ENCODE measurements around the gene NXPH3.

The NXPH3 gene

GRCh38 chr17:49574323-49574781 is 1.3 kb upstream of the NXPH3 start:
- no peaks in the 10 kb centered on the region for H3K79me2 ChIP-seq (ENCODE audit: insufficient read depth, low read length)
- no peaks in the 10 kb centered on the region for H4K20me1 ChIP-seq (ENCODE audit: insufficient read depth, low read length, poor library complexity, severe bottlenecking)
- no peak overlapping the region for H3K4me2 ChIP-seq (ENCODE audit: low read depth, low read length, poor library complexity, severe bottlenecking)
- no peaks in the 10 kb centered on the region for H3K27me3 ChIP-seq (ENCODE audit: insufficient read depth, low read length, poor library complexity, severe bottlenecking)
- H2AFZ ChIP-seq (ENCODE audit: low read length): no peak overlapping the region
- no peaks in the 10 kb centered on the region for H3K36me3 ChIP-seq (ENCODE audit: insufficient read depth, low read length)
- H3K9me3 ChIP-seq (ENCODE audit: insufficient read depth, low read depth, low read length): no peaks in the 10 kb centered on the region
- H3K9me2 ChIP-seq (replicated peaks; ENCODE audit: low read depth, low read length): no peaks in the 10 kb centered on the region
- no peaks in the 10 kb centered on the region for H3F3A ChIP-seq (ENCODE audit: low read depth)
- H3K9ac ChIP-seq (ENCODE audit: low read depth, low read length, poor library complexity, severe bottlenecking): no peak overlapping the region
- TF ChIP-seq EZH2phosphoT487 (IDR thresholded peaks at IDR 0.05; ENCODE audit: borderline replicate concordance) (no peak), CTCF (conservative IDR thresholded peaks at IDR 0.05; ENCODE audit: low read length) (no peak)
- no peaks in the 10 kb centered on the region for H3K4me1 ChIP-seq (ENCODE audit: insufficient read depth, low read length, poor library complexity, severe bottlenecking)
- H3K4me3 ChIP-seq (ENCODE audit: low read length, poor library complexity, severe bottlenecking): no peak overlapping the region

- H3K36me3 ChIP-seq (ENCODE audit: insufficient read depth, low read length): no peaks in the 10 kb centered on the region
- no peaks in the 10 kb centered on the region for H3K79me2 ChIP-seq (ENCODE audit: insufficient read depth, low read length)
- H3K4me3 ChIP-seq (ENCODE audit: low read length, poor library complexity, severe bottlenecking): no peak overlapping the region
- H3K9me2 ChIP-seq (replicated peaks; ENCODE audit: low read depth, low read length): no peaks in the 10 kb centered on the region
- H3K4me1 ChIP-seq (ENCODE audit: insufficient read depth, low read length, poor library complexity, severe bottlenecking): no peaks in the 10 kb centered on the region
- H3F3A ChIP-seq (ENCODE audit: low read depth): no peaks in the 10 kb centered on the region
- H3K27me3 ChIP-seq (ENCODE audit: insufficient read depth, low read length, poor library complexity, severe bottlenecking): no peaks in the 10 kb centered on the region
- no peak for TF ChIP-seq EZH2phosphoT487 (IDR thresholded peaks at IDR 0.05; ENCODE audit: borderline replicate concordance)
- no peak for TF ChIP-seq CTCF (conservative IDR thresholded peaks at IDR 0.05; ENCODE audit: low read length)
- H3K9ac ChIP-seq (ENCODE audit: low read depth, low read length, poor library complexity, severe bottlenecking): no peak overlapping the region
- no peaks in the 10 kb centered on the region for H4K20me1 ChIP-seq (ENCODE audit: insufficient read depth, low read length, poor library complexity, severe bottlenecking)
- no peak overlapping the region for H3K4me2 ChIP-seq (ENCODE audit: low read depth, low read length, poor library complexity, severe bottlenecking)
- no peak overlapping the region for H2AFZ ChIP-seq (ENCODE audit: low read length)
- H3K9me3 ChIP-seq (ENCODE audit: insufficient read depth, low read depth, low read length): no peaks in the 10 kb centered on the region
Observed at GRCh38 chr17:49574945-49575678, 559 bp upstream of the NXPH3 start.

DNA sequence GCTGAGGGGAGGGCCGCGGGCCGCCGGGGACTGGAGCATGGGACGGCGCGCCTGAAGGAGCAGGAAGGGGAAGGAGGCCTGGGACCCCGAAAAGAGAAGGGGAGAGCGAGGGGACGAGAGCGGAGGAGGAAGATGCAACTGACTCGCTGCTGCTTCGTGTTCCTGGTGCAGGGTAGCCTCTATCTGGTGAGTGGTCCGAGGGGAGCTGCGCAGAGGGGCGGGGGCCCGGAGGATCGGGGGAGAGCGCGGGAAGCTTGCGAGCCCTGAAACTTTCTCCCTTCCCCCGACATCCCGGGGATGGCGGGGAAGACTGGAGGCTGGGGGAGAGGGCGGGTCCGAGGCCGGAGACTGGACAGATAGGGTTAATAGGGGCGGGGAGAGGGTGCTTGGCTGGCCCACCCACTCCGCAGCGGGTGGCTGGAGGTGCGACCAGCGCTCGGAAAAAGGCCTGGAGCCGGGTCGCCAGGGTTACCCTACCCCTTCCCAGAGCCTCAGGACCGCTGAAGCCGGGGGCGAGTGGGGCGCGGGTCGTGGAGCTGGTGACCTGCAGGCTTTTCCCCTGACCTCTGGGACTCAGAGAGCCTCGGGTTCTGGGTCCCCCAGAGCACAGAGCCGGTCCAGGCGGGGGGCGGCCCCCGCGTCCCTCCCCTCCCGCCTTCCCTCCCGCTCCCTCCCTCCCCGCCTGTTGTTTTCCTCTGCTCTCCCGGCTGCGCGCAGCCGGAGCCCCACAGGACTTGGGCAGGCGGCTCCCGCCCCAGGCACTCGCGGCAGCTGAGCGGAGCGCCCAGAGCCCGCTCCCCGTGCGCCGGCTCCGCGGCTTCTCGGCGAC is 631 bp downstream of the NXPH3 start:
- Histone ChIP-seq H3K9ac (ENCODE audit: low read depth, low read length, poor library complexity, severe bottlenecking) (no peak overlapping the region), H3K27me3 (ENCODE audit: insufficient read depth, low read length, poor library complexity, severe bottlenecking) (no peaks in the 10 kb centered on the region), H3K9me2 (replicated peaks; ENCODE audit: low read depth, low read length) (no peaks in the 10 kb centered on the region), H3K36me3 (ENCODE audit: insufficient read depth, low read length) (no peaks in the 10 kb centered on the region), H4K20me1 (ENCODE audit: insufficient read depth, low read length, poor library complexity, severe bottlenecking) (no peaks in the 10 kb centered on the region), H3K4me3 (ENCODE audit: low read length, poor library complexity, severe bottlenecking) (peak overlapping the region; percentile 51), H3K4me1 (ENCODE audit: insufficient read depth, low read length, poor library complexity, severe bottlenecking) (no peaks in the 10 kb centered on the region), H3F3A (ENCODE audit: low read depth) (no peaks in the 10 kb centered on the region), H3K4me2 (ENCODE audit: low read depth, low read length, poor library complexity, severe bottlenecking) (peak overlapping the region; percentile 56), H2AFZ (ENCODE audit: low read length) (peak overlapping the region; percentile 73; the same call in 1 of the 2 replicates), H3K79me2 (ENCODE audit: insufficient read depth, low read length) (no peaks in the 10 kb centered on the region), H3K9me3 (ENCODE audit: insufficient read depth, low read depth, low read length) (no peaks in the 10 kb centered on the region)
- TF ChIP-seq CTCF (conservative IDR thresholded peaks at IDR 0.05; ENCODE audit: low read length) (no peak), EZH2phosphoT487 (IDR thresholded peaks at IDR 0.05; ENCODE audit: borderline replicate concordance) (no peak)

Data from Loucy (cell line).